ENCODE results near the gene RNF223.

RNF223 gene

DNA sequence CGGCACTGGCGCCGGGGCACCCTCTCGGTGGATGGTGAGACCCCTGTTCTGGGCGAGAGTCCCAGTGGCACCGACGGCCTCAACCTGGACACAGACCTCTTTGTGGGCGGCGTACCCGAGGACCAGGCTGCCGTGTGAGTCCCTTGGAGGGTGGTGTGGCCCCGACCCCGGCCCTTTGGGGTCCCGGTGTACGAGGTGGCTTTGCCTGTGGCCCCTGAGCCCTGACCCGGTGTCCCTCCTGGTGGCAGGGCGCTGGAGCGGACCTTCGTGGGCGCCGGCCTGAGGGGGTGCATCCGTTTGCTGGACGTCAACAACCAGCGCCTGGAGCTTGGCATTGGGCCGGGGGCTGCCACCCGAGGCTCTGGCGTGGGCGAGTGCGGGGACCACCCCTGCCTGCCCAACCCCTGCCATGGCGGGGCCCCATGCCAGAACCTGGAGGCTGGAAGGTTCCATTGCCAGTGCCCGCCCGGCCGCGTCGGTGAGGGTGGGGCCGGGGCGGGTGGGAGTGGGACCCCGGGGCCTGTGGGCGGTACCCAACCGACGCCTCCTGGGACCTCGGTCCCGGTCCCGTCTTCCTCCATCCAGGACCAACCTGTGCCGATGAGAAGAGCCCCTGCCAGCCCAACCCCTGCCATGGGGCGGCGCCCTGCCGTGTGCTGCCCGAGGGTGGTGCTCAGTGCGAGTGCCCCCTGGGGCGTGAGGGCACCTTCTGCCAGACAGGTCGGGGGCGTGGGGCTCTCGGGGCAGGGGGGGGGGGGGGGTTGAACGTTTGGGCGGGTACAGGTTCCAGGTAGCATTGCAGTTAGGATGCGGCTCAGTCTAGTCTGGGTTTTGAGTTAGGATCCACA lies 24.6 kb downstream of the RNF223 start:
- Histone ChIP-seq H3K9ac (ENCODE audit: low read depth, low read length) (no peak overlapping the region), H3K27me3 (ENCODE audit: control insufficient read depth, insufficient read depth, low read length) (no peaks in the 10 kb centered on the region), H3K4me1 (ENCODE audit: control insufficient read depth, insufficient read depth, low read length) (no peaks in the 10 kb centered on the region), H3K4me3 (ENCODE audit: low read length) (no peak overlapping the region), H3K36me3 (ENCODE audit: insufficient read depth, low read length) (no peaks in the 10 kb centered on the region), H3K4me2 (ENCODE audit: low read length) (no peak overlapping the region), H3K9me3 (replicated peaks; ENCODE audit: low read length) (no peaks in the 10 kb centered on the region)

DNA sequence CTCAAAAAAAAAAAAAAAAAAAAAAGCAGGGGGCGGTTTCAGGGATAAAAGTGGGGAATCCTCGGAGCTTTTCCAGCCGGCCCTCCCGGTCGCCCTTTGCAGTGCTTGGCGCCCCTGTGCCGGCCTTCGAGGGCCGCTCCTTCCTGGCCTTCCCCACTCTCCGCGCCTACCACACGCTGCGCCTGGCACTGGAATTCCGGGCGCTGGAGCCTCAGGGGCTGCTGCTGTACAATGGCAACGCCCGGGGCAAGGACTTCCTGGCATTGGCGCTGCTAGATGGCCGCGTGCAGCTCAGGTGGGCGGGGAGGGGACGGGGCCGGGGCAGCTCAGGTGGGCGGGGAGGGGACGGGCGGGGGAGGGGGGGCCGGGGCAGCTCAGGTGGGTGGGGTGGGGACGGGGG lies 25.3 kb downstream of the RNF223 start:
- Histone ChIP-seq H3K36me3 (ENCODE audit: insufficient read depth, low read length) (no peaks in the 10 kb centered on the region), H3K4me2 (ENCODE audit: low read length) (no peak overlapping the region), H3K9me3 (replicated peaks; ENCODE audit: low read length) (no peaks in the 10 kb centered on the region), H3K4me3 (ENCODE audit: low read length) (no peak overlapping the region), H3K9ac (ENCODE audit: low read depth, low read length) (no peak overlapping the region), H3K4me1 (ENCODE audit: control insufficient read depth, insufficient read depth, low read length) (no peaks in the 10 kb centered on the region), H3K27me3 (ENCODE audit: control insufficient read depth, insufficient read depth, low read length) (no peaks in the 10 kb centered on the region)

DNA sequence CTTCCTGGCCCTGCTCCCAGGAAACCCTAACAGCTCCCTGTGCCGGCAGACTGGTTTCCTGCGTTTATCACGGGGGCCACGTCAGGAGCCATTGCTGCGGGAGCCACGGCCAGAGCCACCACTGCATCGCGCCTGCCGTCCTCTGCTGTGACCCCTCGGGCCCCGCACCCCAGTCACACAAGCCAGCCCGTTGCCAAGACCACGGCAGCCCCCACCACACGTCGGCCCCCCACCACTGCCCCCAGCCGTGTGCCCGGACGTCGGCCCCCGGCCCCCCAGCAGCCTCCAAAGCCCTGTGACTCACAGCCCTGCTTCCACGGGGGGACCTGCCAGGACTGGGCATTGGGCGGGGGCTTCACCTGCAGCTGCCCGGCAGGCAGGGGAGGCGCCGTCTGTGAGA lies 26.1 kb downstream of the RNF223 start:
- H3K27me3 ChIP-seq (ENCODE audit: control insufficient read depth, insufficient read depth, low read length), result no peaks in the 10 kb centered on the region
- no peaks in the 10 kb centered on the region for H3K9me3 ChIP-seq (replicated peaks; ENCODE audit: low read length)
- H3K9ac ChIP-seq (ENCODE audit: low read depth, low read length), result no peak overlapping the region
- no peak overlapping the region for H3K4me3 ChIP-seq (ENCODE audit: low read length)
- H3K4me1 ChIP-seq (ENCODE audit: control insufficient read depth, insufficient read depth, low read length), result no peaks in the 10 kb centered on the region
- H3K4me2 ChIP-seq (ENCODE audit: low read length), result no peak overlapping the region
- H3K36me3 ChIP-seq (ENCODE audit: insufficient read depth, low read length), result no peaks in the 10 kb centered on the region

DNA sequence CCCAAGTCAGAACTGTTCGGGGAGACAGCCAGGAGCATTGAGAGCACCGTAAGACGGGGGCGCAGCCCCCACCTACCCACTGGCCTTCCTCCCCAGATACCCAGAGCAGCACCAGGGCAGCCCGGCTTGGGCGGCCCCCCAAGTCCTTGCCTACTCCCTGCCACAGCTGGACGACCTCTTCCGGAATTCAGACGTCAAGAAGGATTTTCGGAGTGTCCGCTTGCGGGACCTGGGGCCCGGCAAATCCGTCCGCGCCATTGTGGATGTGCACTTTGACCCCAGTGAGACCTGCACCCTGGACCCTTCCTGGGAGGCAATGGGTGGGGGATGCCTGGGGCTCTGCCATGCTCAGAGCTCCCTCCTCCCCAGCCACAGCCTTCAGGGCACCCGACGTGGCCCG lies 26.7 kb downstream of the RNF223 start:
- H3K4me2 ChIP-seq (ENCODE audit: low read length), result no peak overlapping the region
- H3K4me3 ChIP-seq (ENCODE audit: low read length), result no peak overlapping the region
- no peaks in the 10 kb centered on the region for H3K4me1 ChIP-seq (ENCODE audit: control insufficient read depth, insufficient read depth, low read length)
- H3K36me3 ChIP-seq (ENCODE audit: insufficient read depth, low read length), result no peaks in the 10 kb centered on the region
- no peaks in the 10 kb centered on the region for H3K27me3 ChIP-seq (ENCODE audit: control insufficient read depth, insufficient read depth, low read length)
- H3K9me3 ChIP-seq (replicated peaks; ENCODE audit: low read length), result no peaks in the 10 kb centered on the region
- no peak overlapping the region for H3K9ac ChIP-seq (ENCODE audit: low read depth, low read length)

GRCh38 chr1:1046767-1047166 lies 27.3 kb downstream of the RNF223 start:
- Histone ChIP-seq H3K4me2 (ENCODE audit: low read length) (no peak overlapping the region), H3K9me3 (replicated peaks; ENCODE audit: low read length) (no peaks in the 10 kb centered on the region), H3K4me3 (ENCODE audit: low read length) (no peak overlapping the region), H3K9ac (ENCODE audit: low read depth, low read length) (no peak overlapping the region), H3K27me3 (ENCODE audit: control insufficient read depth, insufficient read depth, low read length) (no peaks in the 10 kb centered on the region), H3K36me3 (ENCODE audit: insufficient read depth, low read length) (no peaks in the 10 kb centered on the region), H3K4me1 (ENCODE audit: control insufficient read depth, insufficient read depth, low read length) (no peaks in the 10 kb centered on the region)

DNA sequence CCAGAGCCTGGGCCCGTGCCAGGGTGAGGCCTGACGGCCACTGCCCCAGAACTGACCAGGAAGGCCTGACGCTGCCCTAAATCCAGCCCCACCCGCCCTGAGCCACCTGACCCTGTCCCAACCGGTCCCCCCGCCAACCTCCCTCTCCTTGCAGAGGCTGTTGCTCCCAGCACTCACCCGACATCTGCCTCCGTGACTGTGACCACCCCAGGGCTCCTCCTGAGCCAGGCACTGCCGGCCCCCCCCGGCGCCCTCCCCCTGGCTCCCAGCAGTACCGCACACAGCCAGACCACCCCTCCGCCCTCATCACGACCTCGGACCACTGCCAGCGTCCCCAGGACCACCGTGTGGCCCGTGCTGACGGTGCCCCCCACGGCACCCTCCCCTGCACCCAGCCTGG lies 27.9 kb downstream of the RNF223 start:
- Histone ChIP-seq H3K4me1 (ENCODE audit: control insufficient read depth, insufficient read depth, low read length) (no peaks in the 10 kb centered on the region), H3K9me3 (replicated peaks; ENCODE audit: low read length) (no peaks in the 10 kb centered on the region), H3K36me3 (ENCODE audit: insufficient read depth, low read length) (no peaks in the 10 kb centered on the region)

GRCh38 chr1:1045129-1045528 lies 29.0 kb downstream of the RNF223 start:
- peaks cover 5% of the 10 kb centered on the region for H3K4me1 ChIP-seq (ENCODE audit: control insufficient read depth, insufficient read depth, low read length)
- no peak overlapping the region for H3K9ac ChIP-seq (ENCODE audit: low read depth, low read length)
- H3K4me2 ChIP-seq (ENCODE audit: low read length), result no peak overlapping the region
- H3K9me3 ChIP-seq (replicated peaks; ENCODE audit: low read length), result no peaks in the 10 kb centered on the region
- peaks cover under 1% of the 10 kb centered on the region for H3K27me3 ChIP-seq (ENCODE audit: control insufficient read depth, insufficient read depth, low read length)
- H3K36me3 ChIP-seq (ENCODE audit: insufficient read depth, low read length), result no peaks in the 10 kb centered on the region
- no peak overlapping the region for H3K4me3 ChIP-seq (ENCODE audit: low read length)

More for the DNA sequence above, 27.9 kb downstream of the RNF223 start:
- H3K9ac ChIP-seq (ENCODE audit: low read depth, low read length), result no peak overlapping the region
- no peaks in the 10 kb centered on the region for H3K27me3 ChIP-seq (ENCODE audit: control insufficient read depth, insufficient read depth, low read length)
- H3K4me2 ChIP-seq (ENCODE audit: low read length), result no peak overlapping the region
- H3K4me3 ChIP-seq (ENCODE audit: low read length), result no peak overlapping the region

DNA sequence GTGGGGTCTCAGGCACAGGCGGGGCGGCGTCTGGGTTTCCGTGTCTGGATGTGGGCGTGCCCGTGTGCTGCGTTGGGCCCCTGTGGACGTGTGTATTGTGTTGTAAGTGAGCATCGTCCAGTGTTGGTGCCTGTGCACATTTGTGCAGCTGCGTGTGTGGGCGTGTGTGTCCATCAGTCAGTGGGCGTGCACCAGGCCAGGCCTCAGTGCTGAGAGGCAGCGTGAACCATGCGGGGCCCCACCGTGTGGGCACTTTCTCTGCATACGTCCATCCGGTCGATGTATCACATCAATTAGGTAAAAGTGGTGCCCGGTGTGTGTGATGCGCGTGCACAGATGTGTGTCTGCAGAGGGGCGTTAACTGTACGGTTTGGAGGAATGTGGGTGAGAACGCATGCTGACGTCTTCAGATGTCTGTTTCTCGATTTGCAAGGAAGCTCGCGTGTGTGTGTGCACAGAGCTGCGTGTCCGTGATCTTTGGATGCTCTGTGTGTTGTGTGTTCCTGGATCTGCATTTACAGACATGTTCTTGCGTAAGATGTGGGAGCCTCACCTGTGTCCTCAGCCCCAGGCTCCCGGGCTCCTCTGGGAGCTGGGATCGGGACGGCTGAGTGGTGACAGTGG lies 29.5 kb downstream of the RNF223 start:
- H3K4me3 ChIP-seq (ENCODE audit: low read length), result no peak overlapping the region
- no peak overlapping the region for H3K9ac ChIP-seq (ENCODE audit: low read depth, low read length)
- no peak overlapping the region for H3K4me2 ChIP-seq (ENCODE audit: low read length)
- H3K4me1 ChIP-seq (ENCODE audit: control insufficient read depth, insufficient read depth, low read length), result peaks cover 8% of the 10 kb centered on the region
- no peaks in the 10 kb centered on the region for H3K9me3 ChIP-seq (replicated peaks; ENCODE audit: low read length)
- peaks cover 5% of the 10 kb centered on the region for H3K27me3 ChIP-seq (ENCODE audit: control insufficient read depth, insufficient read depth, low read length)
- H3K36me3 ChIP-seq (ENCODE audit: insufficient read depth, low read length), result no peaks in the 10 kb centered on the region

GRCh38 chr1:1043921-1044320 lies 30.2 kb downstream of the RNF223 start:
- H3K9ac ChIP-seq (ENCODE audit: low read depth, low read length), result no peak overlapping the region
- H3K4me3 ChIP-seq (ENCODE audit: low read length), result no peak overlapping the region
- no peak overlapping the region for H3K4me2 ChIP-seq (ENCODE audit: low read length)
- peaks cover 8% of the 10 kb centered on the region for H3K4me1 ChIP-seq (ENCODE audit: control insufficient read depth, insufficient read depth, low read length)
- peaks cover 7% of the 10 kb centered on the region for H3K27me3 ChIP-seq (ENCODE audit: control insufficient read depth, insufficient read depth, low read length)
- no peaks in the 10 kb centered on the region for H3K36me3 ChIP-seq (ENCODE audit: insufficient read depth, low read length)
- H3K9me3 ChIP-seq (replicated peaks; ENCODE audit: low read length), result no peaks in the 10 kb centered on the region

- Histone ChIP-seq H3K27me3 (ENCODE audit: control insufficient read depth, insufficient read depth, low read length) (peaks cover 12% of the 10 kb centered on the region), H3K36me3 (ENCODE audit: insufficient read depth, low read length) (no peaks in the 10 kb centered on the region), H3K4me1 (ENCODE audit: control insufficient read depth, insufficient read depth, low read length) (peaks cover 8% of the 10 kb centered on the region), H3K4me2 (ENCODE audit: low read length) (no peak overlapping the region), H3K9me3 (replicated peaks; ENCODE audit: low read length) (no peaks in the 10 kb centered on the region), H3K9ac (ENCODE audit: low read depth, low read length) (no peak overlapping the region), H3K4me3 (ENCODE audit: low read length) (no peak overlapping the region)
These were observed 30.7 kb downstream of the RNF223 start for GRCh38 chr1:1043411-1043810.

- H3K4me1 ChIP-seq (ENCODE audit: control insufficient read depth, insufficient read depth, low read length), result peaks cover 8% of the 10 kb centered on the region
- peaks cover 15% of the 10 kb centered on the region for H3K27me3 ChIP-seq (ENCODE audit: control insufficient read depth, insufficient read depth, low read length)
- H3K4me3 ChIP-seq (ENCODE audit: low read length), result no peak overlapping the region
- no peak overlapping the region for H3K4me2 ChIP-seq (ENCODE audit: low read length)
- H3K36me3 ChIP-seq (ENCODE audit: insufficient read depth, low read length), result no peaks in the 10 kb centered on the region
- H3K9me3 ChIP-seq (replicated peaks; ENCODE audit: low read length), result no peaks in the 10 kb centered on the region
- no peak overlapping the region for H3K9ac ChIP-seq (ENCODE audit: low read depth, low read length)
These were observed 31.3 kb downstream of the RNF223 start for GRCh38 chr1:1042835-1043234.

DNA sequence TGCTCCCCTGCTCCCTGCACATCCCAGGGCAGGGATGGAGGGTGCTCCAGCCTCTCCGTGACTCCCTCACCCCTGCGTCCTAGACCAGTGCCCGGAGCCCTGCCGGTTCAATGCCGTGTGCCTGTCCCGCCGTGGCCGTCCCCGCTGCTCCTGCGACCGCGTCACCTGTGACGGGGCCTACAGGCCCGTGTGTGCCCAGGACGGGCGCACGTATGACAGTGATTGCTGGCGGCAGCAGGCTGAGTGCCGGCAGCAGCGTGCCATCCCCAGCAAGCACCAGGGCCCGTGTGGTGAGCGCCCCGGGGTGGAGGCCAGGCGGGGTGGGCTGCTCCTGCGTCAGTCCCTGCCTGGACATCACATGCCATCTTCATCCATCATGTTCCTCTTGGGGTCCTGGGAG lies 32.2 kb downstream of the RNF223 start:
- Histone ChIP-seq H3K4me3 (ENCODE audit: low read length) (no peak overlapping the region), H3K27me3 (ENCODE audit: control insufficient read depth, insufficient read depth, low read length) (peaks cover 15% of the 10 kb centered on the region), H3K36me3 (ENCODE audit: insufficient read depth, low read length) (no peaks in the 10 kb centered on the region), H3K4me2 (ENCODE audit: low read length) (no peak overlapping the region), H3K9ac (ENCODE audit: low read depth, low read length) (no peak overlapping the region), H3K4me1 (ENCODE audit: control insufficient read depth, insufficient read depth, low read length) (peaks cover 8% of the 10 kb centered on the region), H3K9me3 (replicated peaks; ENCODE audit: low read length) (no peaks in the 10 kb centered on the region)
